Measurements from ENCODE around the gene RAG1.
"Not testable (repeated sequence)": the region's sequence is repeated elsewhere in the genome, so short reads cannot be mapped to it uniquely, and the experiment has no call there.

The RAG1 gene
- 1.1 to 1.5 reads per million in 2 experiments for total RNA-seq

GRCh38 chr11:36567694-36568093 is at the start of gene RAG1:
RAG1 (plus strand) TSS chr11:36568007; CDS start chr11:36573305, 5,298 bp downstream.
- no peak for DNase-seq (ENCODE audit: low read depth)

DNA sequence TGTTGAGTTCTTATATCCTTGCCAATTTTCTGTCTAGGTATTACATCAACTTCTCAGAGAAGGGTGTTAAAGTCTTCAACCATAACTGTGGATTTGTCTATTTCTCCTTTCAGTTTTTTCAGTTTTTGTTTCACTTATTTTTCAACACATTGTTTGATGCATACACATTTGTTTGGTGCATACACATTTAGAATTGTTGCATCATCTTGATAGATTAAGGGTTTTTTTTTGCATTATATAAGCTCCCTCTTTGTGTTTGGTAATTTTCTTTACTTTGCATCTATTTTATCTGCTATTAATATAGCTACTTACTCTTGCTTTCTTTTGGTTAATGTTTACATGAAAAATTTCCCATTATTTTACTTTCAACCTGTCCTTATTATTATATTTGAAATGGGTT is 37.0 kb upstream of the RAG1 start:
- no peak for DNase-seq (ENCODE audit: low read depth)

- no peak for DNase-seq (ENCODE audit: low read depth)
These were observed 34.7 kb upstream of the RAG1 start for GRCh38 chr11:36532941-36533601.

- DNase-seq (ENCODE audit: low read depth): no peak
These were observed 33.4 kb upstream of the RAG1 start for GRCh38 chr11:36534276-36534840.

DNA sequence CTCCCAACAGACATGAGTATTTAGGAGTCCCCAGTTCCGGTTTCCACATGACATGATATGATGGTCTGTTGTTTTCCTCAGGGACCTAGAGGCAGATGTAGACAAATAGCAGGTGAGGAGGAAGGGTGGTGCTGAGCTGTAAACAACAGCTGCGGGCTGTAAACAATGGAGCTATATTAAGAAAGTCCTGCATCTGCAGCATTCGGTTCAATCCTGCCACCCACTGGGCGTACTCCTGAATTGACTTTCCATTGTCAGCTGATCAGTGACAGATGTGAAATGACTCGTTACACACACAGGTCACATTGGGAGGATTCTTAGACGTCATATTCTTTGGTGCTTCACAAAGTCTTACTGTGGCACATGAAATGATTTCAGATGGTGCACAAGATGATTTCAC is 26.8 kb upstream of the RAG1 start:
- no peak for DNase-seq (ENCODE audit: low read depth)

DNA sequence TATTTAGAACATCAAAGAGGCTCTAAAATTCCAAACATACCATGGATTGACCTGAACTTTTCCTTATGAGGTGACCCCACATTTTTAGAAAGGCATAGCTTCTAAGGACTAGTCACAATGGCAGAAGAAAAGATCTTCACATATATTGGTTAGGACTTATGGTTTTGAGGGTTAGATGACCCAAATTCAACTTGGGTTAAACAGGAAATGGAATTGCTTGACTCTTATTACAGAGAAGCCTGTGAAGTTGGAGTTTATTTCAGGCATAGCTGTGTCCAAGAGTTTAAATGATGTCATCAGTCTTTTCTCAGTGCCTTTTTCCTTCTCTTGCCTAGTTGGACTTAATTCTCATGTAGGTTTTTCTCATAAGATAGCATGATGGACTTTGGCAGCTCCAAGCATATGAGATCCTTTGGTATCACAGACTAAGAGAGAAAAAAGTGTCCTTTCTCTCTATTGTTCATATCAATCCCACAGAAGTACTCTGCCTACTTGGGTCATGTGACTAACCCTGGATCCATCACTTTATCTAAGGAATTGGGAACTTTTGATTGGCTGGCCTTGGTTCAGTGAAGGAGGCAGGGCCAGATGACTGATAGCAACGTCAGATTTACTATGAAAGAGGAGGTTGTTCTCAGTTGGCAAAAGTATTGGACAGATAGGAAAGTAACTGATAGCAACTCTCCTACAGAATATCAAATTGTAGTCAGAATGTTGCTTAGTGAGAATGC is 17.3 kb upstream of the RAG1 start:
- no peak for DNase-seq (ENCODE audit: low read depth)

DNA sequence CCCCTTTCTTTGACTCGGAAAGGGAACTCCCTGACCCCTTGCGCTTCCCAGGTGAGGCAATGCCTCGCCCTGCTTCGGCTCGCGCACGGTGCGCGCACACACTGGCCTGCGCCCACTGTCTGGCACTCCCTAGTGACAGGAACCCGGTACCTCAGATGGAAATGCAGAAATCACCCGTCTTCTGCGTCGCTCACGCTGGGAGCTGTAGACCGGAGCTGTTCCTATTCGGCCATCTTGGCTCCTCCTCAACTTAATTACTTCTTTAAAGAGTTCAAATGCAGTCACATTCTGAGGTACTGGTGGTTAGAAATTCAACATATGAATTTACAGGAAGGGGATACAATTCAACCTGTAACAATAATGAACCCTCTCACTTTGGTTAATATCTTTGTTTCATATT is 10.4 kb upstream of the RAG1 start:
- not testable (repeated sequence) for DNase-seq (ENCODE audit: low read depth)

- no peak for DNase-seq (ENCODE audit: low read depth)
These were observed 9.8 kb upstream of the RAG1 start for GRCh38 chr11:36557991-36558390.

- DNase-seq (ENCODE audit: low read depth): no peak
These were observed 9.0 kb upstream of the RAG1 start for GRCh38 chr11:36558571-36559413.

DNA sequence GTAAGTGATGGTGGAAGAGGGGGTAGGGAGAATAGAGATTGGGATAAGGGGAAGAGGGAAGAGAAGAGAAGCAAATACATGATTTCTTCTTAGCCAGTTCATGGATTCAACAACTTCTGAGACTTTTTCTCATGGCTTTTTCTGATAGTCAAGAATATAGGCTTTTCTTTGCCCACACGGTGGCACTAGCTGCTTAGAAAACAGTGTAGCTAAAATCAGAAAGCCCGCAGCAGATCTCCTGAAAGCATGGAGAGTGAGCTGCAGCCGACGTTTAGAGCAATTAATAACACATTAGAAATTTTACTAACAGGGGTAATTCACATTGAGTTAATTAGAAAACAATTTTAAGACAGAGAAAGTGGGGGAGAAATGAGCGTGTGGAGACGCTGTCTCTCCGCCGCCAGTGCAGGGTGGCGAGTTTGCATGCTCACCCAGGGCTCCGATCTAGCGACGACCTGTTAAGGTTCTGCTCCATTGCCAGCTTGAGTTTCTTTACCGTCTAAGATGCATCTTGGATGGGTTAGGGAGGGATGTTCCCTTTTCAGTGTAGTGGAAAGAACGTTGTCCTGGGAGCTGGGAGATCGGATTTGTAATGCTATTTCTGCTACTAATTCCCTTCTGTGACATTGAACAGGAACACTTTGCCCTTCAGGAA is 3.3 kb upstream of the RAG1 start:
- DNase-seq (ENCODE audit: low read depth): peak; percentile 22

GRCh38 chr11:36565031-36565610 is 2.7 kb upstream of the RAG1 start:
- DNase-seq (ENCODE audit: low read depth): no peak

DNA sequence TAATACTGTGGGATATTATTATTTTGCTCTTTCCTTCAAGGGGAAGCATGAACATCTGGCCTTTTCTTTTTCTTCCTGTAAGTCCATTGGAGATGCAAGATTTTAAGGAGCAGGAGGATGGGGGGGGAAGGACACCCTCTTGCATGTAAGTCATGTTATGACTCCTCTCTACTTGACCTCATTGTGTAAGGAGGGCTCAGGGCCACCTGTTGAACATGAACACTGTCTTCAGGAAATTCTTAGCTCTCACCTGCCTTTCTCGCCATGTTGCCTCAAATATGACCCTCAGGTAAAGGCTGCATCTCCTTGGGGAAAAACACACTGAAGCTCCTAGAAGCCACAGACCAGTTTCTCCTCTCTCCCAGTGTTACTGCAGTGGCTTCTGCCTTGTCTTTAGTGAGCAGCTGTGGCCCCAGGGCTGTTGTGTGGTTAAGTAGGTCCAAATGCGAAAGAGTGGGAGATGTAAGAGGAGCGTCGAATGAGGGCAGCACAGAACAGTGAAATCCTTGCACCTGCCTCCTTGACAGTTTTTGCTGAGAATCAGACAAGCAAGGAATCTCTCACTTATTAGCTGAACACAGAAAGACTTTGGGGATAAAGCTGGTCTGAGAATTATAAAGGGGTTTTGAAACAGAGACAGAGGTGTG is 1.3 kb upstream of the RAG1 start:
- no peak for DNase-seq (ENCODE audit: low read depth)

- DNase-seq (ENCODE audit: low read depth): no peak
These were observed 1.3 kb downstream of the RAG1 start for GRCh38 chr11:36569095-36569494.

- DNase-seq (ENCODE audit: low read depth): no peak
These were observed 6.7 kb downstream of the RAG1 start for GRCh38 chr11:36574486-36574885.

DNA sequence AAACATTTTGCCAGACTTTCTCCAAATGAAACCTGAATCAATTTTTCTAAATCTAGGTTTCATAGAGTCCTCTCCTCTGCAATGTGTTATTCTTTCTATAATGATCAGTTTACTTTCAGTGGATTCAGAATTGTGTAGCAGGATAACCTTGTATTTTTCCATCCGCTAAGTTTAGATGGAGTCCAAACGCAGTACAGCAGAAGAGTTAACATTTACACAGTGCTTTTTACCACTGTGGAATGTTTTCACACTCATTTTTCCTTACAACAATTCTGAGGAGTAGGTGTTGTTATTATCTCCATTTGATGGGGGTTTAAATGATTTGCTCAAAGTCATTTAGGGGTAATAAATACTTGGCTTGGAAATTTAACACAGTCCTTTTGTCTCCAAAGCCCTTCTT is 9.6 kb downstream of the RAG1 start:
- DNase-seq (ENCODE audit: low read depth): no peak

- no peak for DNase-seq (ENCODE audit: low read depth)
These were observed 10.1 kb downstream of the RAG1 start for GRCh38 chr11:36577859-36578258.

GRCh38 chr11:36578458-36578857 is 10.7 kb downstream of the RAG1 start:
- no peak for DNase-seq (ENCODE audit: low read depth)

DNA sequence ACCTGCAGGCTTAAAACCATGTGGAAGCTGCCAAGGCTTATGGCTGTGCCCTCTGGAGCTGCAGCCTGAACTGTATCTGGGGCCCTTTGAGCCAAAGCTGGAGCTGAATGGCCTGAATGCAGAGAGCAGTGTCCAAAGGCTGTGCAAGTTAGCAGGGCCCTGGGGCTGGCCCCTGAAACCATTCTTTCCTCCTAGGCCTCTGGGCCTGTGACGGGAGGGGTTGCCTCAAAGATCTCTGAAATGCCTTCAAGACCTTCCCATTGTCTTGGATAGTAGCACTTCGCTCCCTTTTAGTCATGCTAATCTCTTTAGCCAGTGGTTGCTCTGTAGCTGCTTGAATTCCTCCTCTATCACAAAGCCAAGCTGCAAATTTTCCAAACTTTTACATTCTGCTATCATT is 13.7 kb downstream of the RAG1 start:
- DNase-seq (ENCODE audit: low read depth): no peak

DNA sequence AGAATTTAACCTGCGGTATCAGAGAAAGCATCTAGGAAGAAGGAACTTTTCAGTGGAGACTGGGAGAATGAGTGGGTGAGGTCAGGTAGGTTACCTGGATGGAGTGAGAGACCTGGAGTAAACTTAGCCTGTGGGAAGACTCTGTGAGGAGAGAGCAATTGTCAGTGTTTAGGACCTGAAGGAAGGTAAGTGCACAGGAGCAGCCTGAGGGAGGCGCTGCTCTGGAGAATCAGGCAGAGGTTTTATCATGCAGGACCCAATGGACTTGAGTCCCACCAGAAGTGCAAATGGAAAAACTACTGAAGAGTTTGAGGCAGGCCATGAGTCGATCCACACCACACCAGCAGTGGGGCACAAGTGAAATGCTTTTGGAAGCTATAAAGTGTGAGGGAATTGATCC is 15.9 kb downstream of the RAG1 start:
- no peak for DNase-seq (ENCODE audit: low read depth)

- DNase-seq (ENCODE audit: low read depth): no peak
These were observed 18.7 kb downstream of the RAG1 start for GRCh38 chr11:36586543-36586942.

DNA sequence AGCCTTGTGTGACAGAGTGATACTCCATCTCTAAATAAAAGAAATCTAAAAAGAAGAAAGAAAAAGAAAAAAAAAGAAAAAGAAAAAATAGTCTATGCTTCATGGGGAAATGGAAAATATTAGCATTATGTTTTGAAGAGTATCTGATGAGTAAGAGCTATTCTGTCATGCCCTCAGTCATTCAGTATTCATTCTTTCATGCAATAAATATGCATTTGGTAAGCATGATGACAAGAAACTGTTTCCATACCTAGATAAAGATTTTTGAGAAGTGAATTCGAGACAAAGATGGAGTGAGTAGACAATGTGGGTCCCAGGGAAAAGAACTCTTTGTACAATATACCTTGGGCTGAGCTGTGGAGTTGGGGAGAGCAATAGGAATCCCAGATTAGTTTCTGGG is 20.3 kb downstream of the RAG1 start:
- no peak for DNase-seq (ENCODE audit: low read depth)
